Esophagus squamous epithelium (tissue), 4 donors: ENCODE measurements around the gene FAM131B.

ENCODE experiments used
- POLR2A ChIP-seq, 4 donors: fragments of 450-650 bp; IDR thresholded peaks; one replicate each; pipeline ENCODE4 v1.6.1; 2017; ENCODE audit warnings: antibody characterized with exemption in 4 of 4, mild to moderate bottlenecking in 4 of 4, moderate library complexity in 3 of 4
- TF ChIP-seq, protein P1 (sequence below), 6 experiments: fragments of 450-650 bp in 4 of 6; fragments of 200-600 bp in 2 of 6; sonication (generic) in 2 of 6; IDR thresholded peaks; one replicate each; pipeline ENCODE4 v1.5.1; 2016 to 2019; ENCODE audit warnings: antibody characterized with exemption in 6 of 6, mild to moderate bottlenecking in 4 of 6, moderate library complexity in 4 of 6

DNA sequence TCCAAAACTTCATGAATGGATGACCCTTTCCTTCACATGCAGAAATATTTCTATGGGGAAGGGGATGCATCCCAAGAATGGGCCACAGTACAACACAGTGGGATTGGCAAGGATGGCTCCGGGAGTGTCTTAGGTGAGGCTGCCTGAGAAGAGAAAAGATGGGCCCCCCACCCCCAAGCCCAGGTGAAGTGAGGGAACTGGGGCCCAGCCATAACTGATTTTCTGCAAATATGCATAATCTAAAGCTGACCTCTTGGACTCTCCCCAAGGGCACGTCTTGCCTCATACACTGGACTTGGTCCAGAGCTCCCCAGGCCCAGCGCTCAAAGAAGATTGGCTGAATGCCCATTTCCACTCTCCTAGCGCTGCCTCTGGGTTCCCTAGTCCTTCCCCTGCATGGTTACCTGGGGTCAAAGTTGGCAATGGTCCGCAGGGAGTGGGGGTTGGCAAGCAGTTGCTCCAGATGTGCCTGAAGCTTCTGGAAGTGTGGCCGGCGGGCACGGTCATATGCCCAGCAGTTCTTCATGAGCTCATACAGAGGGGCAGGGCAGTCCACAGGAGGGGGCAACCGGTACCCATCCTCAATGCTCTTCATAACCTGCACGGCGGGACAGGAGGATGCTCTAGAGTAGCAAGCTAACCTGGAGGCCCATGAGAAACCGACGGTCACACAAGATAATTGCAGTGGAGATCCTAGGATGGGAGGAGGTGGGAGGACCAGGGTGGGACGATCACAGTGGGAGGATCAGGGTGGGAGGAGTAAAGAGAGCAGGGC, 30.9 kb upstream of the FAM131B start:
- TF ChIP-seq, protein P1, sequence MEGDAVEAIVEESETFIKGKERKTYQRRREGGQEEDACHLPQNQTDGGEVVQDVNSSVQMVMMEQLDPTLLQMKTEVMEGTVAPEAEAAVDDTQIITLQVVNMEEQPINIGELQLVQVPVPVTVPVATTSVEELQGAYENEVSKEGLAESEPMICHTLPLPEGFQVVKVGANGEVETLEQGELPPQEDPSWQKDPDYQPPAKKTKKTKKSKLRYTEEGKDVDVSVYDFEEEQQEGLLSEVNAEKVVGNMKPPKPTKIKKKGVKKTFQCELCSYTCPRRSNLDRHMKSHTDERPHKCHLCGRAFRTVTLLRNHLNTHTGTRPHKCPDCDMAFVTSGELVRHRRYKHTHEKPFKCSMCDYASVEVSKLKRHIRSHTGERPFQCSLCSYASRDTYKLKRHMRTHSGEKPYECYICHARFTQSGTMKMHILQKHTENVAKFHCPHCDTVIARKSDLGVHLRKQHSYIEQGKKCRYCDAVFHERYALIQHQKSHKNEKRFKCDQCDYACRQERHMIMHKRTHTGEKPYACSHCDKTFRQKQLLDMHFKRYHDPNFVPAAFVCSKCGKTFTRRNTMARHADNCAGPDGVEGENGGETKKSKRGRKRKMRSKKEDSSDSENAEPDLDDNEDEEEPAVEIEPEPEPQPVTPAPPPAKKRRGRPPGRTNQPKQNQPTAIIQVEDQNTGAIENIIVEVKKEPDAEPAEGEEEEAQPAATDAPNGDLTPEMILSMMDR (IDR thresholded peaks at IDR 0.05), result no peak
- no peak for TF ChIP-seq POLR2A (IDR thresholded peaks at IDR 0.05)
